ENCODE results near the gene PRTG. TPM values are rescaled to one million over a fixed set of nuclear protein-coding genes. Genes with fewer than 3 reads are reported as not detected.

PRTG gene
- total and polyA plus RNA-seq, 4 donors = 0.05 to 2.4 (median 0.25) TPM

DNA sequence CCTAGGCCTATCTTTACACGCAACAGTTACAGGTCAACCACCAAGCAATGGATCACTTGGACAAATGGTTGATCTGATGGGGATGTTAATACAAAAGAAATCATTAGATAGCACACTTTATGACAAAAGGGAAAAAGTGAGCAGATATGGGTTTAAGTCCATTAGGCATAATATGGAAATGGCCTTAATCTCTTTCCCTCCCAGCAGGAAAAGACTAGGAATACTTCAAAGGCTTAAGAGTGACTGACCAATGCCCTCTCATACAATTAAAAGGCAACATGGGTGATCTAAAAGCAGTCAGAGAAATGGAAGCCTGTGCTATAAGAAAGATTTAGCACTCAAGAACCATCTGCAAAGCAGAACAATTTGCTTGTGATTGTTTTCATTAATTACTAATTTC, 3.3 kb downstream of the PRTG start:
- Histone ChIP-seq H3K27ac (ENCODE audit: low read depth in 1 of 2, low read length in 2 of 2) (no peak overlapping the region), H3K36me3 (ENCODE audit: control insufficient read depth in 4 of 4, insufficient read depth in 3 of 4, low read depth in 1 of 4, low read length in 3 of 4) (no peaks in the 10 kb centered on the region), H3K9ac (ENCODE audit: low read depth in 1 of 2, low read length in 2 of 2) (no peak overlapping the region), H3K9me3 (ENCODE audit: control insufficient read depth in 4 of 4, low read length in 3 of 4) (no peaks in the 10 kb centered on the region), H3K27me3 (ENCODE audit: control insufficient read depth in 4 of 4, insufficient read depth in 4 of 4, low read length in 3 of 4) (peaks cover 0 to 17% (median 8%) of the 10 kb centered on the region in 4 donors), H3K4me1 (ENCODE audit: control insufficient read depth in 4 of 4, insufficient read depth in 4 of 4, low read length in 3 of 4) (peaks cover 11 to 23% (median 13%) of the 10 kb centered on the region in 4 donors), H3K4me3 (ENCODE audit: low read depth in 1 of 3, low read length in 3 of 3) (no peak overlapping the region)
- TF ChIP-seq HNF4G (IDR thresholded peaks at IDR 0.05) (no peak), YY1 (IDR thresholded peaks at IDR 0.05) (no peak), HNF4A (conservative IDR thresholded peaks at IDR 0.05) (no peak)
- DNase-seq (ENCODE audit: low spot score) = no peak
- 99% methylated on average over 1 of the region's 1 CpG for WGBS

GRCh38 chr15:55738715-55739114, 4.2 kb downstream of the PRTG start:
- Histone ChIP-seq H3K9me3 (ENCODE audit: control insufficient read depth in 4 of 4, low read length in 3 of 4) (no peaks in the 10 kb centered on the region), H3K36me3 (ENCODE audit: control insufficient read depth in 4 of 4, insufficient read depth in 3 of 4, low read depth in 1 of 4, low read length in 3 of 4) (no peaks in the 10 kb centered on the region), H3K9ac (ENCODE audit: low read depth in 1 of 2, low read length in 2 of 2) (no peak overlapping the region), H3K4me3 (ENCODE audit: low read depth in 1 of 3, low read length in 3 of 3) (no peak overlapping the region), H3K4me1 (ENCODE audit: control insufficient read depth in 4 of 4, insufficient read depth in 4 of 4, low read length in 3 of 4) (peaks cover 11 to 23% (median 13%) of the 10 kb centered on the region in 4 donors), H3K27me3 (ENCODE audit: control insufficient read depth in 4 of 4, insufficient read depth in 4 of 4, low read length in 3 of 4) (peaks cover 0 to 17% (median 7%) of the 10 kb centered on the region in 4 donors), H3K27ac (ENCODE audit: low read depth in 1 of 2, low read length in 2 of 2) (no peak overlapping the region)
- WGBS = 53% methylated on average over 1 of the region's 1 CpG
- no peak for DNase-seq (ENCODE audit: low spot score)
- TF ChIP-seq GABPA (IDR thresholded peaks at IDR 0.05 in 1 of 2, conservative IDR thresholded peaks at IDR 0.05 in 1 of 2) (no peak), MAX (IDR thresholded peaks at IDR 0.05) (no peak), HNF4G (IDR thresholded peaks at IDR 0.05) (no peak), FOXA1 (IDR thresholded peaks at IDR 0.05) (no peak), CTCF (IDR thresholded peaks at IDR 0.05; ENCODE audit: low read depth, low read length, missing input control) (no peak), FOXA2 (IDR thresholded peaks at IDR 0.05) (no peak), RAD21 (IDR thresholded peaks at IDR 0.05) (no peak), REST (IDR thresholded peaks at IDR 0.05) (no peak), HNF4A (conservative IDR thresholded peaks at IDR 0.05) (no peak), EGR1 (IDR thresholded peaks at IDR 0.05; ENCODE audit: low read depth in 2 of 2) (no peak), SP1 (IDR thresholded peaks at IDR 0.05) (no peak), JUND (IDR thresholded peaks at IDR 0.05) (no peak), YY1 (IDR thresholded peaks at IDR 0.05) (no peak), TAF1 (conservative IDR thresholded peaks at IDR 0.05) (no peak)
- TF ChIP-seq, protein P1, sequence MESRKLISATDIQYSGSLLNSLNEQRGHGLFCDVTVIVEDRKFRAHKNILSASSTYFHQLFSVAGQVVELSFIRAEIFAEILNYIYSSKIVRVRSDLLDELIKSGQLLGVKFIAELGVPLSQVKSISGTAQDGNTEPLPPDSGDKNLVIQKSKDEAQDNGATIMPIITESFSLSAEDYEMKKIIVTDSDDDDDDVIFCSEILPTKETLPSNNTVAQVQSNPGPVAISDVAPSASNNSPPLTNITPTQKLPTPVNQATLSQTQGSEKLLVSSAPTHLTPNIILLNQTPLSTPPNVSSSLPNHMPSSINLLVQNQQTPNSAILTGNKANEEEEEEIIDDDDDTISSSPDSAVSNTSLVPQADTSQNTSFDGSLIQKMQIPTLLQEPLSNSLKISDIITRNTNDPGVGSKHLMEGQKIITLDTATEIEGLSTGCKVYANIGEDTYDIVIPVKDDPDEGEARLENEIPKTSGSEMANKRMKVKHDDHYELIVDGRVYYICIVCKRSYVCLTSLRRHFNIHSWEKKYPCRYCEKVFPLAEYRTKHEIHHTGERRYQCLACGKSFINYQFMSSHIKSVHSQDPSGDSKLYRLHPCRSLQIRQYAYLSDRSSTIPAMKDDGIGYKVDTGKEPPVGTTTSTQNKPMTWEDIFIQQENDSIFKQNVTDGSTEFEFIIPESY (IDR thresholded peaks at IDR 0.05) = no peak
- TF ChIP-seq, protein P2, sequence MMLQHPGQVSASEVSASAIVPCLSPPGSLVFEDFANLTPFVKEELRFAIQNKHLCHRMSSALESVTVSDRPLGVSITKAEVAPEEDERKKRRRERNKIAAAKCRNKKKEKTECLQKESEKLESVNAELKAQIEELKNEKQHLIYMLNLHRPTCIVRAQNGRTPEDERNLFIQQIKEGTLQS (IDR thresholded peaks at IDR 0.05) = no peak
